ENCODE measurements around the gene ABHD1. TPM values are rescaled to one million over a fixed set of nuclear protein-coding genes. Genes with fewer than 3 reads are reported as not detected.

The ABHD1 gene
- total RNA-seq, 4 donors from 2014 or later: 0.50 to 1.1 (median 0.65) TPM; not detected in 1

- no peak for TF ChIP-seq CTCF (IDR thresholded peaks at IDR 0.05)
- ATAC-seq (ENCODE audit: low FRiP score) (no peak), DNase-seq (ENCODE audit: low spot score) (no peak)
Measured at GRCh38 chr2:27134781-27135477, 11.3 kb downstream of the ABHD1 start.

DNA sequence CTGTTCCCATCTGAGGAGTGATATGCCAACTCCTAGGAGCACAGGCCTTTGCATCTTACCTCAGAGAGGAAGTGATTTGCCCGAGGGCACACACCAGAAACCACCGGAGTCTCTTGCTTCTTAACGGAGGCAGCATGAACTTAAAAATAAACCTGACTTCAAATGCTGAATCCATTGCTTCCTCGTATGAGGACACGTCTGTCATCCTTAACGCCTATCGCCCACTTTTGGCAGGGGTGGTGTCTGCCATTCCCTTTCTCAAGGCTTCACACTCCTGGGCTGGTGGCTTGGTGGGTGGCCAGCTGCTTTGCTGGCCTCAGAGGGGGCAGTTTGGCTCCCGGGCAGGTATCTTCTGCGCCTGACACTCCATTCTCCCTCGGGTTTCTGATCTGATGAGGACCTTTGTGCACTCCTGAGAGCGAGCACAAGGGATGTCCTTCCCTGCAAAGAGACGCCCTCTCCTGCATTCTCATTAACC, 11.9 kb downstream of the ABHD1 start:
- ATAC-seq (ENCODE audit: low FRiP score) (no peak), DNase-seq (ENCODE audit: low spot score) (no peak)
- TF ChIP-seq CTCF (IDR thresholded peaks at IDR 0.05): no peak

DNA sequence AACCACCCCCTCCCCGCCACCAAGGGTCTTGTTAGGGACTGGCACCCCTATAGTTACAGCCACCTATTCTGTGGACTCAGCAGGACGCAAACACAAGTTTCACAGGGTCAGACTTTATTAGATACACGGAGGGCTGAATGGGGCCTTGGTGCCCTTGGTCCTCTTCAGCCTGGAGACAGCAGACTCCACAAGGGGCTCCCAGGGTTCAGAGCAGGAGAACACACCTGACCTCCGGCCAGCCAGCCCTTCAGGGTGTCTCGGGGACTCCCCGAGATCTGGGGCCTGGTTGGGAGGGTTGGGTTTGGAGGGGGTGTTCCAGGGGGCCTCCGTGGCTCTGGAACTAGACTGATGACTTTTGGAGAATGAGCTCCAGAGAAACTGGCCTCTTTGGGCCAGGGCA, 13.1 kb downstream of the ABHD1 start:
- no peak for TF ChIP-seq CTCF (IDR thresholded peaks at IDR 0.05)
- no peak for ATAC-seq (ENCODE audit: low FRiP score)
- no peak for DNase-seq (ENCODE audit: low spot score)

- no peak for DNase-seq (ENCODE audit: low spot score)
Measured at GRCh38 chr2:27137322-27137935, 13.8 kb downstream of the ABHD1 start.

DNA sequence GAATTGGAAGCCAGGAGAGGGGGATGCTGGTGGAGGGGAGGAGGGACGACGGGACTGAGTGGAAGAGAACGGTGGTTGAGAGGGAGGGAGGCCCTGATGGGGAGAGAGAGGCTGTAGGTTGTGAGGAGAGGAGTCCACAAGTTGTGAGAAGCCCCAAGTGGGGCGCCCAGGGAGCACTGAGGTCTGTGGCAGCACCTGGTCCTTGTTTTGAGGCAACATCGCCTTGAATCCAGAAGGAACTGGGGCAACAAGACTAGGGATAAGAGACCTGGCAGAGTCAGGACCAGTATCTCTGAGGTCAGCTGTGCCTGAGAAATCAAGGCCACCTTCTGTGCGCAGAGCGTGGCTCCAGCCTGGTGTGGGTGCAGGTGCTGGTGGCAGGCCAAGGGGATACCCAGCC, 14.5 kb downstream of the ABHD1 start:
- DNase-seq (ENCODE audit: low spot score) (no peak), ATAC-seq (ENCODE audit: low FRiP score) (no peak)
- no peak for TF ChIP-seq CTCF (IDR thresholded peaks at IDR 0.05)

More at GRCh38 chr2:27137322-27137935, 13.8 kb downstream of the ABHD1 start:
- ATAC-seq (ENCODE audit: low FRiP score): no peak
- no peak for TF ChIP-seq CTCF (IDR thresholded peaks at IDR 0.05)

DNA sequence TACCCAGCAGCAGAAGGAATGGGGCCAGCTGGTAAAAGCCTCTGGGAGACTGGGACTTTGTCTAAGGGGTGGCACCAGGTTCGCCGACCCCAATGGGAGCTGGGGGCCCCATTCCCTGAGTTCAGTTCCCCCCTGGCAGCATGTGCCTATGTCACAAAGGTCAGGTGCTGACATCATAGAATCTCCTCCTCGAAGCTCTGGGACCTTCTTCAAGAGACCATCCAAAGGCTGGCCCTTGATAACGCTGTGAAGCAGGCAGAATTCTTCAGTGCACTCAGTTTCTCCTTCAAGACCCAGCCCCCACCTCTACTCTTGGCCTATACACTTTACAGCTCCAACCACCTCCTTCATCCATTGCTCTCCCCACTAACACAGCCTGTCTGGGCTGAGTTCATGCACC, 15.7 kb downstream of the ABHD1 start, which contains the start of gene PRR30:
PRR30 (minus strand) TSS at position 101 of the 400 bp plus-strand sequence. CDS start 1,081 bp downstream, outside the sequence.
- TF ChIP-seq CTCF (IDR thresholded peaks at IDR 0.05): no peak
- ATAC-seq (ENCODE audit: low FRiP score) (no peak), DNase-seq (ENCODE audit: low spot score) (no peak)

- DNase-seq (ENCODE audit: low spot score) (no peak), ATAC-seq (ENCODE audit: low FRiP score) (no peak)
- TF ChIP-seq CTCF (IDR thresholded peaks at IDR 0.05): no peak
Measured at GRCh38 chr2:27143285-27143684, 19.7 kb downstream of the ABHD1 start.

Data from omental fat pad (tissue), 4 donors.